ENCODE results near the gene MAP7D1. TPM values are rescaled to one million over a fixed set of nuclear protein-coding genes. Genes with fewer than 3 reads are reported as not detected.

The MAP7D1 gene
- total RNA-seq, 1 experiment from 2014 or later = 49.9 TPM

DNA sequence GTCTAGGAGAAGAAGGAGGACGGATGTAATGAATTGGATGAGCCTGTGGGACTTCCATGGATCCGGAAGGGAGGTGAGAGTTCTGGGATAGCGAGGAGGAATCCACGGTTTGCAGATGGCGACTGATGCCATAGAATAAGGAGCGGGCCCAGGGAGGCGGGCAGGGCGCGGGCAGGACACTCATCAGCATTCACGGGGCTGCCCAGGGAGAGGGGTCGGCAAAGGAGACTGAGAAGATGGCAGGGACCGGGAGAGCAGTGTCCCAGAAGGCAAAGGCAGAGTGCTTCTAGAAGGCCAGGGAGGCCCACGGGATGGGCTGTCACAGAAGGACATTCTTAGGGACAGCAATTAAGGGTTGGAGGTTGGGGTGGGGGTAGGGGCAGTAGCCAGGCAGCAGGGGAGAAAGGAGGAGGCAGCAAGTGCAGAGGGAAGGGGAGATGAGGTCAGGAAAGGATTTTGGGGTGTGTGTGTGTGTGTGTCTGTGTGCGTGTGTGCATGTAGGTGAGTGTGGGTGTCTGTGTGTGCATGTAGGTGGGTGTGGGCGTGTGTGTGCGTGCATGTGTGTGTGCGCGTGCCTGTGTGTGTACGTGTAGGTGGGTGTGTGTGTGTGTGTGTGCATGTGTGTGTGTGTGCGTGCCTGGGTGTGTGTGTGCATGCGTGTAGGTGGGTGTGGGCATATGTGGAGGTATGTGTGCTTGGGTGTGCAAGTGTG lies 29.8 kb upstream of the MAP7D1 start:
- H3K79me1 ChIP-seq (ENCODE audit: insufficient read depth, low read depth, low read length, poor library complexity, severe bottlenecking) = no peaks in the 10 kb centered on the region
- TF ChIP-seq, protein P1, sequence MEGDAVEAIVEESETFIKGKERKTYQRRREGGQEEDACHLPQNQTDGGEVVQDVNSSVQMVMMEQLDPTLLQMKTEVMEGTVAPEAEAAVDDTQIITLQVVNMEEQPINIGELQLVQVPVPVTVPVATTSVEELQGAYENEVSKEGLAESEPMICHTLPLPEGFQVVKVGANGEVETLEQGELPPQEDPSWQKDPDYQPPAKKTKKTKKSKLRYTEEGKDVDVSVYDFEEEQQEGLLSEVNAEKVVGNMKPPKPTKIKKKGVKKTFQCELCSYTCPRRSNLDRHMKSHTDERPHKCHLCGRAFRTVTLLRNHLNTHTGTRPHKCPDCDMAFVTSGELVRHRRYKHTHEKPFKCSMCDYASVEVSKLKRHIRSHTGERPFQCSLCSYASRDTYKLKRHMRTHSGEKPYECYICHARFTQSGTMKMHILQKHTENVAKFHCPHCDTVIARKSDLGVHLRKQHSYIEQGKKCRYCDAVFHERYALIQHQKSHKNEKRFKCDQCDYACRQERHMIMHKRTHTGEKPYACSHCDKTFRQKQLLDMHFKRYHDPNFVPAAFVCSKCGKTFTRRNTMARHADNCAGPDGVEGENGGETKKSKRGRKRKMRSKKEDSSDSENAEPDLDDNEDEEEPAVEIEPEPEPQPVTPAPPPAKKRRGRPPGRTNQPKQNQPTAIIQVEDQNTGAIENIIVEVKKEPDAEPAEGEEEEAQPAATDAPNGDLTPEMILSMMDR (conservative IDR thresholded peaks at IDR 0.05) = no peak
- H3K4ac ChIP-seq (ENCODE audit: low read depth, low read length) = no peak overlapping the region
- H3K79me2 ChIP-seq (ENCODE audit: insufficient read depth, low read length) = no peaks in the 10 kb centered on the region
- no peak overlapping the region for H3K14ac ChIP-seq (ENCODE audit: insufficient read depth, low read length)
- no peak overlapping the region for H2BK5ac ChIP-seq (ENCODE audit: insufficient read length, low read length)
- H3K9me3 ChIP-seq (ENCODE audit: control insufficient read depth, low read depth, low read length) = no peaks in the 10 kb centered on the region
- H2BK120ac ChIP-seq (ENCODE audit: low read depth, low read length, poor library complexity, severe bottlenecking) = no peak overlapping the region
- no peak overlapping the region for H3K4me2 ChIP-seq (ENCODE audit: insufficient read depth, insufficient read length, low read length)
- H2AK5ac ChIP-seq (ENCODE audit: insufficient read length, low read length) = no peak overlapping the region
- Mint-ChIP-seq H3K4me3 (peak overlapping the region; percentile 52 to 77), H3K9me3 (no peaks in the 10 kb centered on the region; a peak in 1 of 5 replicates), H3K27me3 (ENCODE audit: low read depth) (peaks cover 46% of the 10 kb centered on the region), H3K4me1 (peaks cover 12 to 15% of the 10 kb centered on the region in 2 experiments), H3K27ac (no peak overlapping the region), H3K36me3 (ENCODE audit: insufficient read depth in 1 of 3, low read depth in 3 of 3) (no peaks in the 10 kb centered on the region)
- no peak for DNase-seq
- H4K91ac ChIP-seq (ENCODE audit: insufficient read length, low read depth, low read length) = no peak overlapping the region
- no peak overlapping the region for H3K9ac ChIP-seq (ENCODE audit: extremely low read depth, insufficient read length, low read length)
- H2BK12ac ChIP-seq (ENCODE audit: insufficient read length, low read depth, low read length) = no peak overlapping the region
- no peak overlapping the region for H2BK20ac ChIP-seq (ENCODE audit: low read depth, low read length, poor library complexity, severe bottlenecking)
- no peak overlapping the region for H3K56ac ChIP-seq (ENCODE audit: insufficient read length, low read depth, low read length)
- H3K4me1 ChIP-seq (ENCODE audit: insufficient read depth, low read length) = peaks cover 2% of the 10 kb centered on the region; the same call in 1 of the 2 replicates
- no CpG with 5 or more reads among the region's 21 CpGs for WGBS (ENCODE audit: extremely low coverage, insufficient read length, low lambda C conversion rate)
- H2BK15ac ChIP-seq (ENCODE audit: low read depth, low read length) = no peak overlapping the region
- no peak overlapping the region for H3T11ph ChIP-seq (ENCODE audit: low read length)
- H3K23ac ChIP-seq (ENCODE audit: insufficient read length, low read depth, low read length) = no peak overlapping the region
- no peak overlapping the region for H3K27ac ChIP-seq (ENCODE audit: insufficient read length, low read depth, low read length)
- no peak overlapping the region for H4K5ac ChIP-seq (ENCODE audit: insufficient read length, low read depth, low read length)
- no peak overlapping the region for H3K18ac ChIP-seq (ENCODE audit: insufficient read length, low read depth, low read length)
- no peaks in the 10 kb centered on the region for H4K20me1 ChIP-seq (ENCODE audit: control insufficient read depth, insufficient read depth, insufficient read length)
- H4K8ac ChIP-seq (replicated peaks; ENCODE audit: insufficient read length, low read depth, low read length) = no peak overlapping the region
- no peak overlapping the region for H2AFZ ChIP-seq (ENCODE audit: low read length)
- peaks cover 2% of the 10 kb centered on the region for H3K23me2 ChIP-seq (ENCODE audit: insufficient read length, low read depth, low read length, poor library complexity, severe bottlenecking)
- H3K27me3 ChIP-seq (ENCODE audit: insufficient read depth, low read length) = peaks cover 17% of the 10 kb centered on the region; the same call in 1 of the 2 replicates
